ENCODE data around the gene AAK1. TPM values are rescaled to one million over a fixed set of nuclear protein-coding genes. Genes with fewer than 3 reads are reported as not detected.

AAK1 gene
- total RNA-seq, 1 experiment from 2014 or later, result 30.6 TPM

DNA sequence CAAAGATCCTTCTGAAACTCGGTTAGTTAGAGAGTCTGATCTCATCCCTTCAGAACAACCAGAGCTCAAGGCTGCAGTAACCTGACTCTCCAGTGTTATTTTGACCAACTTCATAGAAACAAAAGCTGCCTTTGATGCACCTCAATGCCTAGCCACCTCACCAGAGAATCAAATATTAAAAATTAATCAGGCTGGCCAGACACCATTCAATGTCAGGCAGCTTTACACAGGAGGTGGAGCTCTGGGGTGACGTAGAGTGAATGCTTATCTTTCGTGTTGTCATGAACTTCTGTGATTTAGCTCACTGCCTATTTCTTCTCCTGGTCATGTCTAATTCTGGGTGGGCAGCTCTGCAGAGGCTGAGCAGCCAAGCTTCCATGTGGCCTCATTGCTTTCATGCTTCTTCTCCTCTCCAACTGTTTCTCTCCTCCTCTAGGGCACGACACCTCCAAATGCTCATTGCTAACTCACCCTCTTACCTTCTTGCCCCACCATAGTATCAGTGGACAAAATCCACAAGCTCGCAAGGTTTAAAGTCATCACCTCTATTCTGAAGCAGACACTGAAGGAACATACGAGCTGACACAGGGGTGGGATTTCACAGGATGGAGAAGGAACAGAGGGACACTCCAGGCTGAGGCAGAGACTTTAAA lies 39.4 kb downstream of the AAK1 start:
- no peak overlapping the region for H3K56ac ChIP-seq (ENCODE audit: insufficient read length, low read depth, low read length)
- no peak overlapping the region for H2BK15ac ChIP-seq (ENCODE audit: low read depth, low read length)
- no peaks in the 10 kb centered on the region for H3K9me3 ChIP-seq (ENCODE audit: control insufficient read depth, low read depth, low read length)
- H4K20me1 ChIP-seq (ENCODE audit: control insufficient read depth, insufficient read depth, insufficient read length), result no peaks in the 10 kb centered on the region
- Mint-ChIP-seq H3K27ac (no peak overlapping the region), H3K27me3 (ENCODE audit: low read depth) (no peaks in the 10 kb centered on the region), H3K36me3 (ENCODE audit: insufficient read depth in 1 of 3, low read depth in 3 of 3) (peaks cover 6 to 8% (median 6%) of the 10 kb centered on the region in 3 experiments; a peak in 4 of 7 replicates), H3K9me3 (peaks cover 2 to 9% of the 10 kb centered on the region in 2 experiments; a peak in 4 of 5 replicates), H3K4me3 (no peak overlapping the region), H3K4me1 (peaks cover 5 to 6% of the 10 kb centered on the region in 2 experiments)
- H4K91ac ChIP-seq (ENCODE audit: insufficient read length, low read depth, low read length), result no peak overlapping the region
- H2BK12ac ChIP-seq (ENCODE audit: insufficient read length, low read depth, low read length), result no peak overlapping the region
- no peak overlapping the region for H2BK20ac ChIP-seq (ENCODE audit: low read depth, low read length, poor library complexity, severe bottlenecking)
- WGBS (ENCODE audit: extremely low coverage, insufficient read length, low lambda C conversion rate), result no CpG with 5 or more reads among the region's 6 CpGs
- H3K79me2 ChIP-seq (ENCODE audit: insufficient read depth, low read length), result no peaks in the 10 kb centered on the region; the same call in 1 of the 2 replicates
- H3K14ac ChIP-seq (ENCODE audit: insufficient read depth, low read length), result no peak overlapping the region
- H3K23me2 ChIP-seq (ENCODE audit: insufficient read length, low read depth, low read length, poor library complexity, severe bottlenecking), result no peaks in the 10 kb centered on the region
- no peaks in the 10 kb centered on the region for H3K27me3 ChIP-seq (ENCODE audit: insufficient read depth, low read length)
- H3K4me1 ChIP-seq (ENCODE audit: insufficient read depth, low read length), result no peaks in the 10 kb centered on the region; the same call in 1 of the 2 replicates
- no peaks in the 10 kb centered on the region for H3K79me1 ChIP-seq (ENCODE audit: insufficient read depth, low read depth, low read length, poor library complexity, severe bottlenecking)
- H2AFZ ChIP-seq (ENCODE audit: low read length), result no peak overlapping the region
- H4K5ac ChIP-seq (ENCODE audit: insufficient read length, low read depth, low read length), result no peak overlapping the region
- H3K4ac ChIP-seq (ENCODE audit: low read depth, low read length), result no peak overlapping the region
- no peak overlapping the region for H4K8ac ChIP-seq (replicated peaks; ENCODE audit: insufficient read length, low read depth, low read length)
- no peak overlapping the region for H3K27ac ChIP-seq (ENCODE audit: insufficient read length, low read depth, low read length)
- no peak overlapping the region for H2BK120ac ChIP-seq (ENCODE audit: low read depth, low read length, poor library complexity, severe bottlenecking)
- H2BK5ac ChIP-seq (ENCODE audit: insufficient read length, low read length), result no peak overlapping the region
- H3K23ac ChIP-seq (ENCODE audit: insufficient read length, low read depth, low read length), result no peak overlapping the region
- TF ChIP-seq, protein P1, sequence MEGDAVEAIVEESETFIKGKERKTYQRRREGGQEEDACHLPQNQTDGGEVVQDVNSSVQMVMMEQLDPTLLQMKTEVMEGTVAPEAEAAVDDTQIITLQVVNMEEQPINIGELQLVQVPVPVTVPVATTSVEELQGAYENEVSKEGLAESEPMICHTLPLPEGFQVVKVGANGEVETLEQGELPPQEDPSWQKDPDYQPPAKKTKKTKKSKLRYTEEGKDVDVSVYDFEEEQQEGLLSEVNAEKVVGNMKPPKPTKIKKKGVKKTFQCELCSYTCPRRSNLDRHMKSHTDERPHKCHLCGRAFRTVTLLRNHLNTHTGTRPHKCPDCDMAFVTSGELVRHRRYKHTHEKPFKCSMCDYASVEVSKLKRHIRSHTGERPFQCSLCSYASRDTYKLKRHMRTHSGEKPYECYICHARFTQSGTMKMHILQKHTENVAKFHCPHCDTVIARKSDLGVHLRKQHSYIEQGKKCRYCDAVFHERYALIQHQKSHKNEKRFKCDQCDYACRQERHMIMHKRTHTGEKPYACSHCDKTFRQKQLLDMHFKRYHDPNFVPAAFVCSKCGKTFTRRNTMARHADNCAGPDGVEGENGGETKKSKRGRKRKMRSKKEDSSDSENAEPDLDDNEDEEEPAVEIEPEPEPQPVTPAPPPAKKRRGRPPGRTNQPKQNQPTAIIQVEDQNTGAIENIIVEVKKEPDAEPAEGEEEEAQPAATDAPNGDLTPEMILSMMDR (conservative IDR thresholded peaks at IDR 0.05), result no peak
- DNase-seq, result no peak
- no peak overlapping the region for H3T11ph ChIP-seq (ENCODE audit: low read length)
- no peak overlapping the region for H3K9ac ChIP-seq (ENCODE audit: extremely low read depth, insufficient read length, low read length)
- no peak overlapping the region for H3K4me2 ChIP-seq (ENCODE audit: insufficient read depth, insufficient read length, low read length)
- H2AK5ac ChIP-seq (ENCODE audit: insufficient read length, low read length), result no peak overlapping the region
- no peak overlapping the region for H3K18ac ChIP-seq (ENCODE audit: insufficient read length, low read depth, low read length)
